Smooth muscle cell (in vitro differentiated cells): Measurements from ENCODE around the gene FNDC3A. TPM values are rescaled to one million over a fixed set of nuclear protein-coding genes. Genes with fewer than 3 reads are reported as not detected.

Experiments used
- DNase-seq: peaks from one replicate; lab custom pipeline; 2025; ENCODE audit not compliant: unreplicated experiment; lab: John Stamatoyannopoulos, UW
- H2AFZ ChIP-seq: fragments of 200-600 bp; sonication (generic); 2 replicates; pipeline ENCODE4 v1.6.0; 2016; ENCODE audit warnings: antibody characterized with exemption, low read depth, mild to moderate bottlenecking
- H3F3A ChIP-seq: fragments of 200-600 bp; sonication (generic); 2 replicates; pipeline ENCODE4 v1.6.0; 2017; ENCODE audit warnings: antibody characterized with exemption, low read depth
- H3K27ac ChIP-seq: fragments of 200-600 bp; sonication (generic); 2 replicates; pipeline ENCODE4 v1.5.1; 2016; ENCODE audit warnings: low read depth, mild to moderate bottlenecking
- H3K27me3 ChIP-seq: fragments of 200-600 bp; sonication (generic); 2 replicates; pipeline ENCODE4 v1.6.1; 2016; ENCODE audit warnings: low read depth, mild to moderate bottlenecking
- H3K36me3 ChIP-seq: fragments of 200-600 bp; sonication (generic); 2 replicates; pipeline ENCODE4 v1.5.1; 2016; ENCODE audit warnings: low read depth
- H3K4me1 ChIP-seq: fragments of 200-600 bp; sonication (generic); 2 replicates; pipeline ENCODE4 v1.5.1; 2016; ENCODE audit warnings: low read depth
- H3K4me2 ChIP-seq: fragments of 200-600 bp; sonication (generic); 2 replicates; pipeline ENCODE4 v1.6.0; 2016; ENCODE audit warnings: mild to moderate bottlenecking
- H3K4me3 ChIP-seq: fragments of 200-600 bp; sonication (generic); 2 replicates; pipeline ENCODE4 v1.5.1; 2016; ENCODE audit warnings: mild to moderate bottlenecking
- H3K79me2 ChIP-seq: fragments of 200-600 bp; sonication (generic); 2 replicates; pipeline ENCODE4 v1.6.0; 2016; ENCODE audit warnings: low read depth, mild to moderate bottlenecking
- H3K9ac ChIP-seq: fragments of 200-600 bp; sonication (generic); 2 replicates; pipeline ENCODE4 v1.6.0; 2016; ENCODE audit warnings: low read depth
- H3K9me3 ChIP-seq: fragments of 200-600 bp; sonication (generic); replicated peaks from 2 replicates; pipeline ENCODE4 v1.5.1; 2016; ENCODE audit warnings: low read depth
- H4K20me1 ChIP-seq: fragments of 200-600 bp; sonication (generic); 2 replicates; pipeline ENCODE4 v1.6.0; 2016; ENCODE audit warnings: low read depth
- CTCF ChIP-seq: fragments of 200-600 bp; sonication (generic); IDR thresholded peaks from 2 replicates; pipeline ENCODE4 v1.5.1; 2017; ENCODE audit warnings: borderline replicate concordance, mild to moderate bottlenecking, antibody characterized with exemption; ENCODE audit not compliant: insufficient read depth, poor library complexity, severe bottlenecking
- WGBS: methylation state at CpG from one replicate; pipeline ENCODE4 v1.1.7; 2016; ENCODE audit warnings: low lambda C conversion rate; 5-methylcytosine and 5-hydroxymethylcytosine counted together
- polyA plus RNA-seq: library from polyadenylated mRNA; unstranded; fragments of >200 nt; fragmentation: Nextera tagmentation; extraction: Ambion mirVana; gene quantifications from 2 replicates; pipeline ENCODE4 v1.2.1, GENCODE V29; 2016
- total RNA-seq: library from RNA; depleted of rRNA; stranded (reverse); fragments of >200 nt; gene quantifications from 2 replicates; pipeline ENCODE4 v1.2.3, GENCODE V29; 2014

FNDC3A gene
- total and polyA plus RNA-seq, 2 experiments from 2014 or later: 22.0 to 104 TPM

GRCh38 chr13:48985756-48986155, 10.0 kb downstream of the FNDC3A start:
- Histone ChIP-seq H3K9me3 (peaks cover 1% of the 10 kb centered on the region), H3F3A (no peaks in the 10 kb centered on the region), H3K4me1 (no peaks in the 10 kb centered on the region), H3K79me2 (peaks cover 98% of the 10 kb centered on the region), H4K20me1 (peaks cover 6% of the 10 kb centered on the region), H3K4me3 (no peak overlapping the region), H3K4me2 (no peak overlapping the region), H3K27ac (no peak overlapping the region), H3K9ac (no peak overlapping the region), H3K36me3 (no peaks in the 10 kb centered on the region), H3K27me3 (no peaks in the 10 kb centered on the region), H2AFZ (no peak overlapping the region)
- no peak for TF ChIP-seq CTCF
- 87% methylated on average over 2 of the region's 2 CpGs for WGBS
- no peak for DNase-seq

GRCh38 chr13:48990900-48991299, 15.2 kb downstream of the FNDC3A start:
- peaks cover 90% of the 10 kb centered on the region for H3K79me2 ChIP-seq
- no peaks in the 10 kb centered on the region for H3K4me1 ChIP-seq
- H3F3A ChIP-seq: no peaks in the 10 kb centered on the region
- no peak overlapping the region for H2AFZ ChIP-seq
- H3K27ac ChIP-seq: no peak overlapping the region
- no peak overlapping the region for H3K9ac ChIP-seq
- no peak overlapping the region for H3K4me3 ChIP-seq
- H4K20me1 ChIP-seq: no peaks in the 10 kb centered on the region
- H3K4me2 ChIP-seq: no peak overlapping the region
- DNase-seq: no peak
- H3K27me3 ChIP-seq: no peaks in the 10 kb centered on the region
- no peaks in the 10 kb centered on the region for H3K36me3 ChIP-seq
- peaks cover 8% of the 10 kb centered on the region for H3K9me3 ChIP-seq
- 100% methylated on average over 1 of the region's 1 CpG for WGBS
- no peak for TF ChIP-seq CTCF

- no peak for DNase-seq
- Histone ChIP-seq H3K4me3 (no peak overlapping the region), H3F3A (no peaks in the 10 kb centered on the region), H3K9ac (no peak overlapping the region), H3K79me2 (peaks cover 84% of the 10 kb centered on the region), H3K27ac (no peak overlapping the region), H3K4me2 (no peak overlapping the region), H3K9me3 (peaks cover 8% of the 10 kb centered on the region), H3K36me3 (no peaks in the 10 kb centered on the region), H3K4me1 (no peaks in the 10 kb centered on the region), H2AFZ (no peak overlapping the region), H4K20me1 (no peaks in the 10 kb centered on the region), H3K27me3 (no peaks in the 10 kb centered on the region)
- TF ChIP-seq CTCF: no peak
Observed at GRCh38 chr13:48993150-48993549, 17.4 kb downstream of the FNDC3A start.

GRCh38 chr13:48994706-48995105, 19.0 kb downstream of the FNDC3A start:
- Histone ChIP-seq H3K27me3 (no peaks in the 10 kb centered on the region), H3K36me3 (peaks cover under 1% of the 10 kb centered on the region), H3K9ac (no peak overlapping the region), H3K9me3 (peaks cover 8% of the 10 kb centered on the region), H3K4me2 (no peak overlapping the region), H3K4me3 (no peak overlapping the region), H3F3A (no peaks in the 10 kb centered on the region), H3K27ac (no peak overlapping the region), H3K79me2 (peaks cover 84% of the 10 kb centered on the region), H4K20me1 (no peaks in the 10 kb centered on the region), H2AFZ (no peak overlapping the region), H3K4me1 (no peaks in the 10 kb centered on the region)
- TF ChIP-seq CTCF: no peak
- no peak for DNase-seq
- 96% methylated on average over 2 of the region's 2 CpGs for WGBS
